A549 treated with GW870086 at 1 μM for 4 hours (cell line): ENCODE measurements around the gene DCLRE1A. TPM values are rescaled to one million over a fixed set of nuclear protein-coding genes. Genes with fewer than 3 reads are reported as not detected.

Experiments
- total RNA-seq: library from RNA; stranded (reverse); fragments of 200-300 nt; extraction: Qiagen RNA extraction; gene quantifications from 5 replicates; pipeline ENCODE4 v1.2.3, GENCODE V29; 2022; ENCODE audit warnings: low read depth

The DCLRE1A gene
- total RNA-seq, result 8.7 to 10.4 TPM (median 10.0 TPM) in 5 replicates

GRCh38 chr10:113854013-113854760, at the start of gene DCLRE1A, which contains the start of gene NHLRC2:
DCLRE1A (minus strand) TSS chr10:113854082; CDS start chr10:113853182, 900 bp downstream.
NHLRC2 (plus strand) TSS chr10:113854661; CDS start chr10:113854873, 212 bp downstream.

Other genes starting within 250 kb of the DCLRE1A start
- not detected in 5 replicates for gene NRAP, start 190.0 kb downstream of the DCLRE1A start, total RNA-seq
- 26.5 to 35.2 TPM (median 32.0 TPM) in 5 replicates for gene CASP7, start 174.2 kb downstream of the DCLRE1A start, total RNA-seq
- 0.03 TPM in 3 of 5 replicates, not detected in the others for gene PLEKHS1, start 102.4 kb downstream of the DCLRE1A start, total RNA-seq
- gene NHLRC2, start 579 bp upstream of the DCLRE1A start, total RNA-seq, result 4.8 to 8.2 TPM (median 5.9 TPM) in 5 replicates
- gene ADRB1, start 189.8 kb upstream of the DCLRE1A start, total RNA-seq, result 0.62 to 1.6 TPM (median 1.1 TPM) in 5 replicates